Peyer's patch (tissue), 4 donors: ENCODE results near the gene TENT4A.

Experiments
- CTCF ChIP-seq, 6 experiments: fragments of 450-650 bp in 4 of 6; fragments of 200-600 bp in 2 of 6; sonication (generic) in 1 of 6; IDR thresholded peaks; one replicate each; pipeline ENCODE4 v1.5.1; 2017 to 2019; ENCODE audit warnings: antibody characterized with exemption in 6 of 6, mild to moderate bottlenecking in 3 of 6, moderate library complexity in 1 of 6
- POLR2A ChIP-seq, 2 donors: fragments of 450-650 bp; IDR thresholded peaks; one replicate each; pipeline ENCODE4 v1.5.1; 2017; ENCODE audit warnings: antibody characterized with exemption in 2 of 2, mild to moderate bottlenecking in 2 of 2, moderate library complexity in 2 of 2

- TF ChIP-seq POLR2A (IDR thresholded peaks at IDR 0.05): no peak
- no peak for TF ChIP-seq CTCF (IDR thresholded peaks at IDR 0.05)
These were observed 10.6 kb downstream of the TENT4A start for GRCh38 chr5:6723816-6724300.
